Sigmoid colon (tissue), 7 donors: Measurements from ENCODE around the gene PAPOLA. TPM values are rescaled to one million over a fixed set of nuclear protein-coding genes. Genes with fewer than 3 reads are reported as not detected.

Experiments used
- DNase-seq: peaks from one replicate; pipeline ENCODE4 v3.0.0-alpha.2; 2019
- H3K27ac ChIP-seq, 4 donors: fragments of 200-600 bp; sonication (generic); one replicate each; pipeline ENCODE4 v1.5.1; 2016 to 2019; ENCODE audit warnings: mild to moderate bottlenecking in 1 of 4
- H3K27me3 ChIP-seq, 3 donors: fragments of 200-600 bp; sonication (generic); one replicate each; pipeline ENCODE4 v1.5.1; 2019; ENCODE audit warnings: mild to moderate bottlenecking in 1 of 3
- H3K36me3 ChIP-seq, 4 donors: fragments of 200-600 bp; sonication (generic); one replicate each; pipeline ENCODE4 v1.5.1; 2016 to 2019
- H3K4me1 ChIP-seq, 4 donors: fragments of 200-600 bp; sonication (generic); one replicate each; pipeline ENCODE4 v1.5.1; 2017 to 2019
- H3K4me3 ChIP-seq, 4 donors: fragments of 200-600 bp; sonication (generic); one replicate each; pipeline ENCODE4 v1.5.1; 2017 to 2019; ENCODE audit warnings: mild to moderate bottlenecking in 2 of 4, moderate library complexity in 1 of 4
- H3K9me3 ChIP-seq, 4 donors: fragments of 200-600 bp in 3 of 4; sonication (generic) in 3 of 4; one replicate each; pipeline versions ENCODE4 v1.5.1 to v1.6.1; 2013 to 2019
- EP300 ChIP-seq, 4 donors: sonication (generic); formaldehyde crosslinking; IDR thresholded peaks; one replicate each; pipeline ENCODE4 v1.6.1; 2017; ENCODE audit warnings: antibody characterized with exemption in 4 of 4
- POLR2A ChIP-seq, 2 donors: fragments of 450-650 bp; IDR thresholded peaks; one replicate each; pipeline ENCODE4 v1.6.1; 2016; ENCODE audit warnings: antibody characterized with exemption in 2 of 2, mild to moderate bottlenecking in 2 of 2, moderate library complexity in 2 of 2
- POLR2AphosphoS5 ChIP-seq, 4 donors: sonication (generic); formaldehyde crosslinking; IDR thresholded peaks; one replicate each; pipeline ENCODE4 v1.6.1; 2017; ENCODE audit warnings: antibody characterized with exemption in 4 of 4
- WGBS, 2 donors: extraction: QIAGEN DNeasy Blood & Tissue Kit; methylation state at CpG; one replicate each; pipeline ENCODE4 v1.1.7; 2013; 5-methylcytosine and 5-hydroxymethylcytosine counted together
- intact Hi-C: fragments of 100-400 bp; cut with DNase I; formaldehyde crosslinking; loops from one replicate; pipeline ENCODE4 v1.15.1; 2023
- polyA plus RNA-seq, 3 donors: library from polyadenylated mRNA; stranded (reverse); fragments of 200-250 nt; gene quantifications; one replicate each; pipeline ENCODE4 v1.2.3, GENCODE V29; 2013
- total RNA-seq, 4 donors: library from RNA; depleted of rRNA; stranded (reverse); fragments of >200 nt; gene quantifications; one replicate each; pipeline ENCODE4 v1.1.0, GENCODE V29; 2016
- TF ChIP-seq, protein P1 (sequence below), 4 experiments: fragments of 450-650 bp in 3 of 4; fragments of 200-600 bp in 1 of 4; IDR thresholded peaks; one replicate each; pipeline ENCODE4 v1.5.1; 2016 to 2019; ENCODE audit warnings: antibody characterized with exemption in 4 of 4, mild to moderate bottlenecking in 3 of 4, moderate library complexity in 2 of 4
- donor health status: healthy with polysubstance abuse.
- donor health status: Bipolar disorder and iron deficiency.
- donor health status: healthy.

Gene PAPOLA
- 100 to 1,000 TPM; 113 to 154 (median 133) TPM for total RNA-seq
- 10 to 100 TPM; 67.9 to 84.2 (median 71.1) TPM for polyA plus RNA-seq

DNA sequence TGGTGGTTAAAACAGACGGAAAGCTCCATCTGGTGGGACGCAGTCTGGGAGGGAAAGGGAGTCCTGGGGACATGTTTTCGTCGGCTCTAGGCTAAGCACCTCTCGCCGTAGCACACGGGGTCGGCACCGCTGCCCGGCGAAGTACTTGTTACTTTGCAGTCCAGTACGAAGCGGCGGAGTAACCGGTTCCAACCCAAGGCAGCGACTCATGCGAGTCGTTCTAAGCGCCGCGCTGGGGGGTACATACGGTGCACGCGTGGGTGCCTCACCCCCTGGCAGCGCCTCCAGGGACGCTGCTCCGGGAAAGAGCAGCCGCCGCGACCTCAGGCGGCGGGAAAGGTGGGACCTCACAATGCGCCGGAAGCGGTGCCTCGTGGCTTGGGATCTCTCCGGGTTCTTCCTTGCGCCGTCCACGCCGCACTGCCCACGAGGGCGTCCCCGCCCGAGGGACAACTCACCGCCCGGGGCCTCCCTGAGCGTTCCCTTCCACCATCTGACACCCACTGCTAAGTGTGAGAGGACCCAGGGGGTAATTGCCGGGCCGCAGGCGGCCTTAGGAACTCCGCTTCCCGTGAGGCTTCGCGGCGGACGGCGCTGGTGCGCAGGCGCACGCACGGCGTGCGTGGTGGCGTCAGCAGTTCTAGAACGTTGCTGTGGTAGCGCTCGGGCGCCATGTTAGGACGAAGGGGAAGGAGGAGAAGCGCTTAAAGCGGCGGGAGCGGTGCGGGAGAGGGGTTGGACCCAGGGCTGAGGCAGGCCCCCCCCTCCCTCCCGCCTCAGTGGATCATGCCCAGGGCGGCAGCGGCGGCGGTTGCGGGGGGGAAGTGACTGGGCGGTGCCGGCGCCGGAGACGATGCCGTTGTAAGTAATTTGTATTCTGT, at the start of gene PAPOLA:
Gene PAPOLA, plus strand, starts transcription at position 643 of the 881 bp plus-strand sequence. Its CDS starts 211 bp downstream, at position 854.
- WGBS, 2 donors: 0% methylated on average over 87 of the region's 87 CpGs
- TF ChIP-seq, protein P1, sequence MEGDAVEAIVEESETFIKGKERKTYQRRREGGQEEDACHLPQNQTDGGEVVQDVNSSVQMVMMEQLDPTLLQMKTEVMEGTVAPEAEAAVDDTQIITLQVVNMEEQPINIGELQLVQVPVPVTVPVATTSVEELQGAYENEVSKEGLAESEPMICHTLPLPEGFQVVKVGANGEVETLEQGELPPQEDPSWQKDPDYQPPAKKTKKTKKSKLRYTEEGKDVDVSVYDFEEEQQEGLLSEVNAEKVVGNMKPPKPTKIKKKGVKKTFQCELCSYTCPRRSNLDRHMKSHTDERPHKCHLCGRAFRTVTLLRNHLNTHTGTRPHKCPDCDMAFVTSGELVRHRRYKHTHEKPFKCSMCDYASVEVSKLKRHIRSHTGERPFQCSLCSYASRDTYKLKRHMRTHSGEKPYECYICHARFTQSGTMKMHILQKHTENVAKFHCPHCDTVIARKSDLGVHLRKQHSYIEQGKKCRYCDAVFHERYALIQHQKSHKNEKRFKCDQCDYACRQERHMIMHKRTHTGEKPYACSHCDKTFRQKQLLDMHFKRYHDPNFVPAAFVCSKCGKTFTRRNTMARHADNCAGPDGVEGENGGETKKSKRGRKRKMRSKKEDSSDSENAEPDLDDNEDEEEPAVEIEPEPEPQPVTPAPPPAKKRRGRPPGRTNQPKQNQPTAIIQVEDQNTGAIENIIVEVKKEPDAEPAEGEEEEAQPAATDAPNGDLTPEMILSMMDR (IDR thresholded peaks at IDR 0.05): peak in 1 of 4 experiments; percentile 14
- TF ChIP-seq POLR2AphosphoS5 (IDR thresholded peaks at IDR 0.05) (peak; percentile 92 to 96 (median 95)), EP300 (IDR thresholded peaks at IDR 0.05) (no peak), POLR2A (IDR thresholded peaks at IDR 0.05) (peak; percentile 44 to 63)
- Histone ChIP-seq H3K27ac (peak within 1 kb of the TSS; percentile 87 to 98 (median 95)), H3K27me3 (no peaks in the 10 kb centered on the region), H3K9me3 (no peaks in the 10 kb centered on the region), H3K4me3 (peak within 1 kb of the TSS; percentile 59 to 88 (median 80)), H3K36me3 (no peaks in the 10 kb centered on the region), H3K4me1 (peaks cover 0 to 46% (median 38%) of the 10 kb centered on the region in 4 donors)
- intact Hi-C loops: loop anchor here (5.0 to 10.0 kb wide), 5 partner anchors 140 to 967 kb away; partner anchors contain the start of genes ATG2B, GLRX5, GSKIP and VRK1
- DNase-seq: peak; percentile 96

DNA sequence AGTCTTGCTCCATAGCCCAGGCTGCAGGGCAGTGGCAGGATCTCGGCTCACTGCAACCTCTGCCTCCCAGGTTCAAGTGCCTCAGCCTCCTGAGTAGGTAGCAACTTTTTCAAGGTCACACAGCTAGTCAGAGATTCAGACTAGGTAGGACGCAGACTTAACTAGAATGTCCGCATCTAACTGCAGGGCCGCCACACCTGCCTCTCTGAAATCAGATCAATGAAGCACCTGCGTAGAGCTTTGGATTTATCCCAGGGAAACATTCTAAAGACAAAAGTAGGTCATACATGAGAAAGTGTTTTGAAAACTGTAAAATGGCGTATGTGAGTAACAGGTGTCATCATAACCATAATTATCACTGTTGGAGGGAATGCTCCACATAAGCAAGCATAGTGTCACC, 49.5 kb upstream of the PAPOLA start:
- TF ChIP-seq EP300 (IDR thresholded peaks at IDR 0.05) (no peak), POLR2A (IDR thresholded peaks at IDR 0.05) (no peak), POLR2AphosphoS5 (IDR thresholded peaks at IDR 0.05) (no peak)
- TF ChIP-seq, protein P1 (IDR thresholded peaks at IDR 0.05): no peak
- Histone ChIP-seq H3K9me3 (no peaks in the 10 kb centered on the region), H3K36me3 (no peaks in the 10 kb centered on the region), H3K27me3 (no peaks in the 10 kb centered on the region), H3K4me1 (no peaks in the 10 kb centered on the region), H3K27ac (no peak overlapping the region), H3K4me3 (no peak overlapping the region)
- 94% methylated on average over 6 of the region's 6 CpGs for WGBS, 2 donors
- DNase-seq: no peak
- intact Hi-C loops: no loop called here

DNA sequence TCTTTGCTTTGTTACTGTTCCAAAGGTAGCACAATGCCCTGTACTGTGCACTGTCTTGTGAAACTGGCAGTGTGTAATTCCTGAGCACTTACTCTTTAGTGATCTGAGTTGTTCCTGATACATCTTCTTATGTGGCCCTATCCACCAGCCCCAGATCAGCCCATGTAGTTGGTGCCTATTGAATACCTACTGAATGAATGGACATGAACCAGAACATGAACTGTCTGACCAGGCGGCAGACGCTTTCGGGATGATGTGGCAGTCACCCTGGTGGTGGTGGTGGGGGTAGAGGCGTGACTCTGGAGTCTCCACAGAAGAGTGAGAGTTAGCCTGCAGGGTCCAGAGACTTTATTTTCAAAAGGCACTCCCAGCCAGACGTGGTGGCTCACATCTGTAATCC, 46.6 kb upstream of the PAPOLA start:
- intact Hi-C loops: no loop called here
- no peak overlapping the region for H3K4me3 ChIP-seq
- no peaks in the 10 kb centered on the region for H3K9me3 ChIP-seq
- H3K27me3 ChIP-seq: no peaks in the 10 kb centered on the region
- no peak for DNase-seq
- TF ChIP-seq POLR2AphosphoS5 (IDR thresholded peaks at IDR 0.05): no peak
- TF ChIP-seq, protein P1 (IDR thresholded peaks at IDR 0.05): no peak
- no peak for TF ChIP-seq EP300 (IDR thresholded peaks at IDR 0.05)
- no peak for TF ChIP-seq POLR2A (IDR thresholded peaks at IDR 0.05)
- no peak overlapping the region for H3K27ac ChIP-seq
- H3K36me3 ChIP-seq: no peaks in the 10 kb centered on the region
- WGBS, 2 donors: 87 to 93% methylated on average over 5 of the region's 5 CpGs
- H3K4me1 ChIP-seq: no peaks in the 10 kb centered on the region

GRCh38 chr14:96459851-96460250, 42.3 kb upstream of the PAPOLA start:
- Histone ChIP-seq H3K4me3 (no peak overlapping the region), H3K9me3 (no peaks in the 10 kb centered on the region), H3K27ac (no peak overlapping the region), H3K27me3 (no peaks in the 10 kb centered on the region), H3K4me1 (no peaks in the 10 kb centered on the region), H3K36me3 (no peaks in the 10 kb centered on the region)
- WGBS, 2 donors: 93 to 94% methylated on average over 3 of the region's 3 CpGs
- TF ChIP-seq EP300 (IDR thresholded peaks at IDR 0.05) (no peak), POLR2AphosphoS5 (IDR thresholded peaks at IDR 0.05) (no peak), POLR2A (IDR thresholded peaks at IDR 0.05) (no peak)
- TF ChIP-seq, protein P1 (IDR thresholded peaks at IDR 0.05): no peak
- intact Hi-C loops: no loop called here
- DNase-seq: no peak
